Keratinocyte (primary cell): ENCODE measurements around the gene CDIP1.

Source experiments
- EZH2 ChIP-seq: IDR thresholded peaks from one replicate; pipeline ENCODE4 v1.6.1; 2012; ENCODE audit warnings: inconsistent platforms, mild to moderate bottlenecking, low read length, moderate library complexity
- TF ChIP-seq, protein P1 (sequence below), 3 experiments: IDR thresholded peaks in 1 of 3; conservative IDR thresholded peaks in 1 of 3; optimal IDR thresholded peaks in 1 of 3; 2 replicates in 2 of 3; 3 replicates in 1 of 3; pipeline versions ENCODE3 to v1.5.1; 2011; ENCODE audit warnings: low read length in 3 of 3, mild to moderate bottlenecking in 3 of 3, moderate library complexity in 2 of 3, control low read depth in 1 of 3, inconsistent platforms in 1 of 3; ENCODE audit not compliant: insufficient read depth in 2 of 3; ENCODE audit errors: extremely low read depth in 1 of 3

GRCh38 chr16:4517812-4518680, 20.5 kb downstream of the CDIP1 start:
- TF ChIP-seq, protein P1, sequence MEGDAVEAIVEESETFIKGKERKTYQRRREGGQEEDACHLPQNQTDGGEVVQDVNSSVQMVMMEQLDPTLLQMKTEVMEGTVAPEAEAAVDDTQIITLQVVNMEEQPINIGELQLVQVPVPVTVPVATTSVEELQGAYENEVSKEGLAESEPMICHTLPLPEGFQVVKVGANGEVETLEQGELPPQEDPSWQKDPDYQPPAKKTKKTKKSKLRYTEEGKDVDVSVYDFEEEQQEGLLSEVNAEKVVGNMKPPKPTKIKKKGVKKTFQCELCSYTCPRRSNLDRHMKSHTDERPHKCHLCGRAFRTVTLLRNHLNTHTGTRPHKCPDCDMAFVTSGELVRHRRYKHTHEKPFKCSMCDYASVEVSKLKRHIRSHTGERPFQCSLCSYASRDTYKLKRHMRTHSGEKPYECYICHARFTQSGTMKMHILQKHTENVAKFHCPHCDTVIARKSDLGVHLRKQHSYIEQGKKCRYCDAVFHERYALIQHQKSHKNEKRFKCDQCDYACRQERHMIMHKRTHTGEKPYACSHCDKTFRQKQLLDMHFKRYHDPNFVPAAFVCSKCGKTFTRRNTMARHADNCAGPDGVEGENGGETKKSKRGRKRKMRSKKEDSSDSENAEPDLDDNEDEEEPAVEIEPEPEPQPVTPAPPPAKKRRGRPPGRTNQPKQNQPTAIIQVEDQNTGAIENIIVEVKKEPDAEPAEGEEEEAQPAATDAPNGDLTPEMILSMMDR (optimal IDR thresholded peaks at IDR 0.05 in 1 of 3, IDR thresholded peaks at IDR 0.05 in 1 of 3, conservative IDR thresholded peaks at IDR 0.05 in 1 of 3; ENCODE audit: extremely low read depth in 1 of 3, insufficient read depth in 2 of 3, low read length in 3 of 3): peak; percentile 57 to 74 (median 67)
- no peak for TF ChIP-seq EZH2
